ENCODE results near the gene CHMP5. TPM values are rescaled to one million over a fixed set of nuclear protein-coding genes. Genes with fewer than 3 reads are reported as not detected.

CHMP5 gene
- total RNA-seq, 1 experiment from 2014 or later = 61.8 TPM

DNA sequence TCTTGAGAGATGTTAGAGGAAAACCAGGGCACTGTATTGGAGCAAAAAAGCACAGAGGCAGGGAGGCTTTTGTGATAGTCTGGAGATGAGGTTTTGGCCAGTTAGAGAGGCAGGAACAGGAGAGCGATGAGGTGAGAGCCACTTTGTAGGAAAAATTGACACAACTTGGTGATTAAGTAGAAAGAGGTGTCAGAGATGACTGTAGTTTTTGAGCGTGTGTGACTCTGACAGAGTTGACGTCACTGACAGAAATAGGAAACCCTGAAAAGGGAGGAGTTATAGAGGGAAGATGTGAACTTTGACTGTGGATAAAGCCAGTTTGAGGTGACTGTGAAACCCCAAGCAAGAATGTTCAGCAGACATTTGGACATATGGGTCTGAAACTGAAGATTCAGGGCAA lies 41.2 kb downstream of the CHMP5 start:
- CTCF ChIA-PET = no interaction called here
- BruUV-seq (replicated peaks) = no TSS peak
- no peak overlapping the region for H3K4me2 ChIP-seq (ENCODE audit: low read length)
- H3K9me2 ChIP-seq (ENCODE audit: insufficient read depth) = no peaks in the 10 kb centered on the region
- H3K36me3 ChIP-seq (ENCODE audit: control insufficient read depth in 1 of 2, insufficient read depth in 2 of 2, low read length in 2 of 2) = peaks cover 73 to 78% of the 10 kb centered on the region in 2 experiments
- H2AFZ ChIP-seq (ENCODE audit: low read depth, low read length, poor library complexity, severe bottlenecking) = no peak overlapping the region
- H3K79me2 ChIP-seq (ENCODE audit: insufficient read depth, low read length) = peaks cover 52% of the 10 kb centered on the region
- RAD21 ChIA-PET (ENCODE audit: low non-redundant PET in 1 of 2, low total read pairs in 2 of 2, uncharacterized antibody in 2 of 2, unreplicated experiment in 2 of 2) = no interaction called here
- ATAC-seq (no peak), DNase-seq (ENCODE audit: low read depth, low spot score) (no peak)
- no peak overlapping the region for H3K27ac ChIP-seq (ENCODE audit: low read depth, low read length)
- no peaks in the 10 kb centered on the region for H4K20me1 ChIP-seq (ENCODE audit: insufficient read depth)
- no peak overlapping the region for H3K4me3 ChIP-seq (replicated peaks in 1 of 2; ENCODE audit: low read depth in 1 of 2, low read length in 2 of 2)
- POLR2A ChIA-PET = no interaction called here
- H3K27me3 ChIP-seq (ENCODE audit: insufficient read depth, low read length) = no peaks in the 10 kb centered on the region
- H3K4me1 ChIP-seq (ENCODE audit: control insufficient read depth in 1 of 2, insufficient read depth in 2 of 2, low read length in 2 of 2) = no peaks in the 10 kb centered on the region
- no peak overlapping the region for H3K9ac ChIP-seq (ENCODE audit: low read length)
- TF ChIP-seq ZFX (IDR thresholded peaks at IDR 0.05) (no peak), EZH2phosphoT487 (IDR thresholded peaks at IDR 0.05; ENCODE audit: borderline replicate concordance) (no peak), JUND (IDR thresholded peaks at IDR 0.05) (no peak), TCF7L2 (IDR thresholded peaks at IDR 0.05; ENCODE audit: borderline replicate concordance, extremely low read depth, insufficient read depth, insufficient read length) (no peak), YY1 (IDR thresholded peaks at IDR 0.05; ENCODE audit: extremely low read depth, insufficient replicate concordance, low read depth, low read length) (no peak), REST (IDR thresholded peaks at IDR 0.05; ENCODE audit: low read depth) (no peak), SIN3A (IDR thresholded peaks at IDR 0.05; ENCODE audit: low read depth) (no peak), CEBPB (IDR thresholded peaks at IDR 0.05; ENCODE audit: low read depth) (no peak), EZH2 (IDR thresholded peaks at IDR 0.05) (no peak), ZBTB33 (IDR thresholded peaks at IDR 0.05; ENCODE audit: extremely low read depth, insufficient replicate concordance, low read length) (no peak)
- TF ChIP-seq, protein P1, sequence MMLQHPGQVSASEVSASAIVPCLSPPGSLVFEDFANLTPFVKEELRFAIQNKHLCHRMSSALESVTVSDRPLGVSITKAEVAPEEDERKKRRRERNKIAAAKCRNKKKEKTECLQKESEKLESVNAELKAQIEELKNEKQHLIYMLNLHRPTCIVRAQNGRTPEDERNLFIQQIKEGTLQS (IDR thresholded peaks at IDR 0.05) = no peak
- intact Hi-C loops (cut with micrococcal nuclease) = no loop called here
- H3K9me3 ChIP-seq (ENCODE audit: control insufficient read depth in 1 of 2, insufficient read depth in 1 of 2, low read depth in 1 of 2, low read length in 2 of 2) = no peaks in the 10 kb centered on the region

Measured in HCT116 (cell line).